Neutrophil (primary cell): ENCODE data around the gene FLYWCH2.
A peak's percentile ranks its signal among the peaks of the same experiment; 100 is the strongest.

Experiments
- H3K27ac ChIP-seq: fragments of 200-600 bp; sonication (generic); 2 replicates; pipeline ENCODE4 v1.5.1; 2016; ENCODE audit warnings: mild to moderate bottlenecking, moderate library complexity
- H3K27me3 ChIP-seq: fragments of 200-600 bp; sonication (generic); 2 replicates; pipeline ENCODE4 v1.6.0; 2016; ENCODE audit warnings: mild to moderate bottlenecking
- H3K36me3 ChIP-seq: fragments of 200-600 bp; sonication (generic); 2 replicates; pipeline ENCODE4 v1.5.1; 2017
- H3K4me1 ChIP-seq, 2 experiments: fragments of 200-600 bp in 1 of 2; sonication (generic) in 1 of 2; 1 replicate in 1 of 2; 2 replicates in 1 of 2; pipeline versions ENCODE4 v1.5.1 to v1.6.1; 2013 to 2016; ENCODE audit warnings: low read depth in 1 of 2, low read length in 1 of 2, mild to moderate bottlenecking in 1 of 2, moderate library complexity in 1 of 2; ENCODE audit not compliant: control insufficient read depth in 1 of 2, insufficient read depth in 1 of 2
- H3K4me3 ChIP-seq, 2 experiments: fragments of 200-600 bp in 1 of 2; sonication (generic) in 1 of 2; 1 replicate in 1 of 2; 2 replicates in 1 of 2; pipeline ENCODE4 v1.5.1; 2013 to 2016; ENCODE audit warnings: low read depth in 1 of 2, low read length in 1 of 2, mild to moderate bottlenecking in 1 of 2, moderate library complexity in 1 of 2
- H3K9me3 ChIP-seq: fragments of 200-600 bp; sonication (generic); 2 replicates; pipeline ENCODE4 v1.5.1; 2016
- TF ChIP-seq, protein P1 (sequence below): fragments of 200-600 bp; sonication (generic); IDR thresholded peaks from 2 replicates; pipeline ENCODE4 v1.5.1; 2016; ENCODE audit warnings: antibody characterized with exemption

The FLYWCH2 gene

DNA sequence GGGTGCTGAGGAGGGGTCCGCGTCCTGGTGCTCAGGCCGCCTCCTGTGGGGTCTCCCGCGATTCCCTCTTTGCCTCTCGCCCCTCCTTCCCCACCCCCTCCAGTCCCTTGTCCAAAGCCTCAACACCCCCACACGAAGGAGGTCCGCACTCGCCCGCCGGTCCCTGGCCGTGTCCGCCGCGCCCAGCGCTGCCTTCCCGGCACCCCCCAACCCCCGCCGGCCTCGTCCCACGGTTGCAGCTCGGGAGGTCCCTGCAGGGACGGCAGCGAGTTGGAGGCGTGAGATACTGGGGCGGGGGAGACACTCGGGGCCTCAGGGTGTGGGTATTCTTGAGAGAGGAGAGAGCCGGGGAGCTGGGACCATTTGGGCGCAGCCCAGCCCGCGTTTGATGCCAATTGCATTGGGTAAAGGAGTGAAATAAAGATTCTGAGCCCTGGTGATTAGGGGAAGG, 468 bp downstream of the FLYWCH2 start:
- Histone ChIP-seq H3K27me3 (peaks cover 28% of the 10 kb centered on the region), H3K4me1 (peaks cover 23% of the 10 kb centered on the region in 2 experiments), H3K9me3 (no peaks in the 10 kb centered on the region), H3K4me3 (peak overlapping the region; percentile 81 to 93), H3K27ac (peak overlapping the region; percentile 88), H3K36me3 (no peaks in the 10 kb centered on the region)
- TF ChIP-seq, protein P1, sequence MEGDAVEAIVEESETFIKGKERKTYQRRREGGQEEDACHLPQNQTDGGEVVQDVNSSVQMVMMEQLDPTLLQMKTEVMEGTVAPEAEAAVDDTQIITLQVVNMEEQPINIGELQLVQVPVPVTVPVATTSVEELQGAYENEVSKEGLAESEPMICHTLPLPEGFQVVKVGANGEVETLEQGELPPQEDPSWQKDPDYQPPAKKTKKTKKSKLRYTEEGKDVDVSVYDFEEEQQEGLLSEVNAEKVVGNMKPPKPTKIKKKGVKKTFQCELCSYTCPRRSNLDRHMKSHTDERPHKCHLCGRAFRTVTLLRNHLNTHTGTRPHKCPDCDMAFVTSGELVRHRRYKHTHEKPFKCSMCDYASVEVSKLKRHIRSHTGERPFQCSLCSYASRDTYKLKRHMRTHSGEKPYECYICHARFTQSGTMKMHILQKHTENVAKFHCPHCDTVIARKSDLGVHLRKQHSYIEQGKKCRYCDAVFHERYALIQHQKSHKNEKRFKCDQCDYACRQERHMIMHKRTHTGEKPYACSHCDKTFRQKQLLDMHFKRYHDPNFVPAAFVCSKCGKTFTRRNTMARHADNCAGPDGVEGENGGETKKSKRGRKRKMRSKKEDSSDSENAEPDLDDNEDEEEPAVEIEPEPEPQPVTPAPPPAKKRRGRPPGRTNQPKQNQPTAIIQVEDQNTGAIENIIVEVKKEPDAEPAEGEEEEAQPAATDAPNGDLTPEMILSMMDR, result no peak

DNA sequence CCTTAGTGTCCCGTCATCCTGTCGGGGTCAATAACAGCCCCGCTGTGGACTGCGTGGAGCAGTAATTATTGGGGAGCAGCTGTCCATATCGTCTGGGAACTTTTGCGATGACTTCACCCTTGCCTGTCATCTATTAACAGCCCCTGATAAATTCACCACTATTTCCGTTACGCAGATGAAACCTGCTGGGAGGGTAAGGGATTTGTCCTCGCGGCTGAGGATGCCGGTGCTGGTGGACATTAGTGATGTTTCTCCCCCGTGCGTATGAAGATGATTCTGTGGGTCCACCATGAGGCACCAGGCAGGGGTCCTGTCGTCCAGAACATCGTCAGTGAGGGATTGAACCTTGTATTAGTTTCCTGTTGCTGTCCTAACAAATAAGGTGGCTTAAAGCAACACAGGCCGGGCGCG, 1.0 kb downstream of the FLYWCH2 start:
- Histone ChIP-seq H3K27ac (no peak overlapping the region), H3K4me3 (peak overlapping the region; percentile 81 to 93), H3K36me3 (no peaks in the 10 kb centered on the region), H3K27me3 (peaks cover 24% of the 10 kb centered on the region), H3K9me3 (no peaks in the 10 kb centered on the region), H3K4me1 (peaks cover 23% of the 10 kb centered on the region in 2 experiments)
- TF ChIP-seq, protein P1, result no peak

DNA sequence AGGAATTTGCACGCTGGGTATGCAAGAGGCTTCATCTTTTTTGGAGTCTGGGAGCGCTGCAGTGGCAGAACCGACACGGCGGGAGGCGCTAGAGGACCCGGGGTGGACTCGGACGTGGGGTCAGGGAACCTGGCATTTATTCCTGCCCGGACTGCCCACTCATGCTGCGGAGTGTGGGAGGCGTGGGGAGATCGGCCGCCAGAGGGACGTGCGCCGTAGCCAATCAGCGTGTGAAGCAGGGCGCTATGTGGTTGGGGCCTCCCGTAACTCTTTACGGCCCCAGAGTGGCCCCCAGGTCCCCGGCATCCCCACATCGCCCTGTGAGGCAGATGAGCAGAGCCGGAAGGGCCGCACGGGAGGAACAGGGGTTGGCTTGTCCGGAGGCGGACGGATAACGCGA, 11.2 kb downstream of the FLYWCH2 start:
- Histone ChIP-seq H3K9me3 (no peaks in the 10 kb centered on the region), H3K4me1 (no peaks in the 10 kb centered on the region), H3K27me3 (no peaks in the 10 kb centered on the region), H3K36me3 (peaks cover 10% of the 10 kb centered on the region), H3K27ac (no peak overlapping the region), H3K4me3 (no peak overlapping the region)
- TF ChIP-seq, protein P1, result no peak

- H3K27ac ChIP-seq, result no peak overlapping the region
- H3K4me1 ChIP-seq, result no peaks in the 10 kb centered on the region
- H3K27me3 ChIP-seq, result no peaks in the 10 kb centered on the region
- H3K9me3 ChIP-seq, result no peaks in the 10 kb centered on the region
- H3K36me3 ChIP-seq, result peaks cover 10% of the 10 kb centered on the region
- TF ChIP-seq, protein P1, result no peak
- no peak overlapping the region for H3K4me3 ChIP-seq
These were observed 12.8 kb downstream of the FLYWCH2 start for GRCh38 chr16:2895813-2896212.

DNA sequence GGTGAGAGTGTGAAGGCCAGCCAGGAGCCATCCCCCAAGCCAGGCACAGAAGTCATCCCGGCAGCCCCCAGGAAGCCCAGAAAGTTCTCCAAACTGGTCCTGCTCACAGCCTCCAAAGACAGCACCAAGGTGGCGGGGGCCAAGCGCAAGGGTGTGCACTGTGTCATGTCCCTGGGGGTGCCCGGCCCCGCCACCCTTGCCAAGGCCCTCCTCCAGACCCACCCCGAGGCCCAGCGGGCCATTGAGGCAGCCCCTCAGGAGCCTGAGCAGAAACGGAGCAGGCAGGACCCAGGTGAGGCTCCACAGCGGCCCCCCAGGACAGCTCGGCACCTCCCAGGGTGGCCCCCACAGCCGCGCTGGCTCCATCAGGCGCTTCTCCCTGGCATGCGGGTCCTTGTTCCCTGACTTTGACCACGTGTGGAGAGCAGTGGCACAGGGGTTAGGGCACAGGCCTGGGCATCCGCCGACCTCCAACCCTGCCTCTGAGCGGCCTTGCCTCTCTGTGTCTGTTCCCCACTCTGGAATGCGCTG, 13.5 kb downstream of the FLYWCH2 start:
- H3K4me3 ChIP-seq, result no peak overlapping the region
- no peaks in the 10 kb centered on the region for H3K4me1 ChIP-seq
- TF ChIP-seq, protein P1, result no peak
- H3K27ac ChIP-seq, result no peak overlapping the region
- no peaks in the 10 kb centered on the region for H3K9me3 ChIP-seq
- H3K36me3 ChIP-seq, result peaks cover 10% of the 10 kb centered on the region
- no peaks in the 10 kb centered on the region for H3K27me3 ChIP-seq
